GM21576 (cell line): Measurements from ENCODE around the gene FRMPD4.
A peak's percentile ranks its signal among the peaks of the same experiment; 100 is the strongest.

Experiments
- ATAC-seq: cut with Tn5 transposase; IDR thresholded peaks from one replicate; pipeline ENCODE4 v1.9.1; 2021; ENCODE audit warnings: mild to moderate bottlenecking, moderate library complexity; ENCODE audit not compliant: unreplicated experiment

Gene FRMPD4

DNA sequence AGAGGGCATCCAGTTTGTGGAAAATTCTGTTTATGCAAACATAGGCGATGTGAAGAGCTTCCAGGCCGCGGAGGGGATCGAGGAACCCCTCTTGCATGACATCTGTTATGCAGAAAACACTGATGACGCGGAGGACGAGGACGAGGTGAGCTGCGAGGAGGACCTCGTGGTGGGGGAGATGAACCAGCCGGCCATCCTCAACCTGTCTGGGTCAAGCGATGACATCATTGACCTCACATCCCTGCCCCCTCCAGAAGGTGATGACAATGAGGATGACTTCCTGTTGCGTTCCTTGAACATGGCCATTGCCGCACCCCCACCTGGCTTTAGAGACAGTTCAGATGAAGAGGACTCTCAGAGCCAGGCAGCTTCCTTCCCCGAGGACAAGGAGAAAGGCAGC is 578.3 kb downstream of the FRMPD4 start:
- no peak for ATAC-seq

DNA sequence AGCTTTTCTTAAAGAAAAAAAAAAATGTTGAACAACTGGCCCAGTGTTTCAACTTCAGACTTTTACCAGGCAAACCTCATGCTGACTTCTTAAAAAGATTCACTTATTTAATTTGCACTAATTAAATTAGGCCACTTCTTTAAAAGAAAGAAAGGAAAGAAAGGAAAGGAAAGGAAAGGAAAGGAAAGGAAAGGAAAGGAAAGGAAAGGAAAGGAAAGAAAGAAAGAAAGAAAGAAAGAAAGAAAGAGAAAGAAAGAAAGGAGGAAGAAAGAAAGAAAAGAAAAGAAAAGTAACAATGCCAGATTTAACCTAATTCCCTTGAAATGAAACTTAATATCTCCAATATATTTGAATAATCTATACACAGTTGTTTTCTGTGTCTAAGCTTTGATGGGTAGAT is 581.6 kb downstream of the FRMPD4 start:
- no peak for ATAC-seq

DNA sequence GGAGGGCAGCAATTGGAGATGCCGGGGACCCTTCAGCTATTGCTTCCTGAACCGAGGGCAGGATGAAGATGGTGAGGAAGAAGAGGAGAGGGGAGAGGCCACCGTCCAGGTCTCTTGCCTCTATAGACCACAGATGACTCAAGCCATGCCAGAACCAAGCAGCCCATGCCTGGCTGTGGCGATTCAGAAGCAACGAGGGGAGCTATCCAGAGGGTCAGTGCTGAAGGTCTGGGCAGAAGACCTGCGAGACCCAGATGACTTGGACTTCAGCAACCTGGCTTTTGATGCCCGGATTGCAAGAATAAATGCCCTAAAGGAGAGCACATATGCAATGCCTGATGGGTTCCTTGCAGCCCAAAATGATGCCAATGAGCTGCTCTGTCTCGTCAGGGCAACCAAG is 582.8 kb downstream of the FRMPD4 start:
- ATAC-seq = no peak

DNA sequence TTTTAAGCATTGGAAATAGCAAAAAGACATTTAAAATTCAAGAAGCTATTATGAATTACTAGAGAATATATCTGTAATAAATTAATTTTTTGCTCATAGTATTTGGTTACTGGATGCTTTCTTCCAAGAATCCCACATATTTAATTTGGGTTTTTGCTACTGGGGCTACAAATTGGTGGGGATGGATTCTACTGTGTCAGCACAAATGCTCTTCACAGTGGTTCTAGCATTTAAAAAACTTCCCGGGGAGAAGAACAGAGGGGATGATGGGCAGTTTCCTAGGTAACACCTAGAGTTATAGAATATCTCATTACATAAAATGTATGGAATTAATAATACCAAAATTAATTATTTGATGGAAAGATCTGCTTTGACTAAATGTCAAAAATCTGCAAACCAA is 584.0 kb downstream of the FRMPD4 start:
- no peak for ATAC-seq

DNA sequence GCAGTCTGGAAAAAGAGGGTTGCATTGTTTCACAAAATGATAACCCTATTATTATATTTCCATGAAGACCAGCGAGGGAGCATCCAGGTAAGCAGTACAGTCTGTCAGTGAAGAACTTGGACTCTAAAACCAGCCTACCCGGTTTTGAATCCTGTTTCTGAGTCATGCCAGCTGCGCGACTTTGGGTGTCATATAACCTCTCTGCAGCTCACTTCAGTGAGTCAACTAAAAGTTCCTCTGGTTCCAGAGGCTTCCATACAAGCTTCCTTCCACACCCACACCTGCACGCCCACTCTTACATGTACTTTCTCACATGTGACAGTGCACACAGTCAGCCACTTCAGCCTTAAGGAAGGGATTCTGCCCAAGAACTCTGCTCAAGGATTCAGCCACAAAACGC is 603.1 kb downstream of the FRMPD4 start:
- ATAC-seq = no peak

DNA sequence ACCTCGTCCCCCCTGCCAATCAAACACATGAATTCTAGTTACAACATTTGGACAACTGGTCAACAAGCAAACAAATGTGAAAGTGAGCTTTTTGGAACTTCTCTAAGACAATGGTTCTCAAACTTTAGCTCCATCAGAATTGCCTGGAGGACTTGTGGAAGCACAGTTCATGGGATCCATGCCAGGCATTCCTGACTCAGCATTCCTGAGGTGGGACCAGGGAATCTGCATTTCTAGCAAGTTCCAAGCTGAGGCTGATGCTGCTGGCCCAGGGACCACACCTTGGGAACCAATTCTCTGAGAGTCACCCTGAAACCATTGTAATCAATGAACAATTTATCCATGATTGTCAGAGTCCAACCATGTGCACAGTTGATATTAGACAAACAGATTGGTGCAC is 609.2 kb downstream of the FRMPD4 start:
- no peak for ATAC-seq

DNA sequence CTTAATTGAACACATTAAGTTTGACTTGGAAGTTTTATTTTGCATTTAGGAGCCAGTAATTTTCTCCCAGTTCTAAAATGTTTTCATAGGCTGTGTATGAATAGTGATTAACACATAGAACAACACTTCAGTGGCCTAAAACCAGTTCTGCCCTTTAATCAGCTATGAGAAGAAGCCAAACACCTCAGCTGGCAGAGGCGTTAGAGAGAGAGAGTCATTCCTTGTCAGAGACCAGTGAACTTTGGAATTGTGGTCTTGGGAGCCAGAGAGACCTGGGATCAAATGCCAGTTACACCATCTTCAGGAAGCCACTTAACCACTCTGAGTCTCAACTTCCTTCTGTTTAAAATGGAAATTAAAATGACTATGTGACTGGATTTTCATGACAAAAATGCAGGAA is 613.6 kb downstream of the FRMPD4 start:
- ATAC-seq = no peak

DNA sequence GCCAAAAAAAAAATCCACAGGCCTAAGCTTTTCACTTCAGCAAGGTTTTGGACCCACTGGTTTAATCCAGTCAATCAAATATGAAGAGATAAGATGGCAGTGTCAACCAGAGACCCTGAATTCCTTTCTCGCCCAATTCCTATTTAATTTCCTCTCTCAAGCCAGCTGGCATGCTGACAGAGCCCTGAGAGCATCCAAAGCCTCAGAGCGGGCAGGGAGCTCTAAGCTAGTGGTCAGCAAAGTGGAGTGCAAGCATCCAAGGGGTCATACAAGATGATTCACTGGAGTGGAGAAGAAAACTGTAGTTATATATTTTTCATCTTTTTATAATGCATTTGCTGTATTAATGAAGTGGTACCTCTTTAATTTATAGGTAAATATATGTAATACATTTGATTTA is 615.1 kb downstream of the FRMPD4 start:
- ATAC-seq = no peak

DNA sequence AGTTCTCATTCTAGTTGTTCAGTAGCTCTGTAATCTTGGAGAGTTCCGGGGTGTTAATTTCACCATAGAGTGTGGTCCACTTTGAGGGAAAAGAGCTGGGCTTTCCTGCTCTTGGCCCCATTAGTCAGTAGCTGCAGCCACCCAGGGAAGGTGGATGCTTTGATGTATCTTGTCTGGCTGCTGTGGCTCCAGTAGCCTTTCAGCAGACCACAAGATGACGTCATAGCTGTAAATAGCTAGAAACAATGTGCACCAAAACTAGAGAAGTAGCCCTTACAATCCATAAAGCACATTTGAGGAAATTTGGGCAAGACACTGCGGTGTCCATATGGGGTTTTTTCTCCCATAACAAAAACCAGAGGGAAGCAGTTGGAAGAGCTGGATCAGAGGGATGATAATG is 620.0 kb downstream of the FRMPD4 start:
- no peak for ATAC-seq

DNA sequence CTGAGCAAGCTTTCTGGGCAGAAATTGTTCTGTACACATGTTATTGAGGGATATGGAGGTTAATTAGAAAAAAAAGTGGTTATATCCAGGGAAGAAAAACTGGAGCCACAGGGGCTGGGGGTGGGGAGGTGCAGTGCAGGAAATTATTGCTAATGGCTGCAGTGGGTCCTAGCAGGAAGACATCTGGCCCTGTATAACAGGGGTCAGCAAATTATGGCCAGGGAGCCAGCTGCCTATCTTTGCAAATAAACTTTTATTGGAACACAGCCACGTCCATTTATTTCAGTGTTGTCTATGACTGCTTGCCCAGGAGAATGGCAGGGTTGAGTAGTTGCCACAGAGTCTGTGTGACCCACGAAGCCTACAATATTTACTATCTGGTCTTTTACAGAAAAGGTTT is 629.6 kb downstream of the FRMPD4 start:
- no peak for ATAC-seq

DNA sequence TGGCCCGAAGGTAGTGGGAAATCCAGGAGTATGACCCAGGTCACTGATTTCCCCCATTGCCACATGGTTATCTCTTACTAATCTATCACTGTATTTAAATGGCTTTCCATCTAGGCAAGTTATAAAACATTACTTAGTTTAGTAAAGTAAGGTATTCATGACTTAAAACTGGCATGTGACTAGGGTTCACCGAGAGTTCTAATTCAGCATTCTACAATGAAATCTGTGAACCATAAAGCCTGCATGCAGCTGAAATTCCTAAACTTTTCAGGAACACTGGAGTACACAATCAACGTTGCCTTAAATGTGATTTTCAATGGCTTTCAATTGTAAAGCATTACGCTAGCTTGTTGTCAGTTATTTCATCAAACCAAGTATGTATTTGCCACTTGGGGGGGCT is 630.2 kb downstream of the FRMPD4 start:
- ATAC-seq = no peak

DNA sequence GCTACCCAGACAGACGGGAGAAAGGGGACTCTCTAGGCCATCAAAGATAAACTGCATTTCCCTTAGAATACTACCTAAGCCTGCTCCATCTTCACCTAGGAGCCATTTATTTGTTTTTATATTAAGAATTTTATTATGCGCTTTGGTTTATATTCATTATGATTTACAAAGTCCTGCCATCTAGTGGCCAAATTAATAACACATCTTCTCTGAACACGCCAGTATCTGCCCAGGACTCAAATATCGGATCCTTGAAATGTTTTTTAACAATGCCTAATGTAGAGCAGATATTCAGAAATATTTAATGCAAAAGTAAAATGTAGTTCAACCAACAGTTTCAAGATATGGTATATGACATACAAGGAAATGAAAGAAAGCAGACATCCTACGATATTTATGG is 632.2 kb downstream of the FRMPD4 start:
- no peak for ATAC-seq

DNA sequence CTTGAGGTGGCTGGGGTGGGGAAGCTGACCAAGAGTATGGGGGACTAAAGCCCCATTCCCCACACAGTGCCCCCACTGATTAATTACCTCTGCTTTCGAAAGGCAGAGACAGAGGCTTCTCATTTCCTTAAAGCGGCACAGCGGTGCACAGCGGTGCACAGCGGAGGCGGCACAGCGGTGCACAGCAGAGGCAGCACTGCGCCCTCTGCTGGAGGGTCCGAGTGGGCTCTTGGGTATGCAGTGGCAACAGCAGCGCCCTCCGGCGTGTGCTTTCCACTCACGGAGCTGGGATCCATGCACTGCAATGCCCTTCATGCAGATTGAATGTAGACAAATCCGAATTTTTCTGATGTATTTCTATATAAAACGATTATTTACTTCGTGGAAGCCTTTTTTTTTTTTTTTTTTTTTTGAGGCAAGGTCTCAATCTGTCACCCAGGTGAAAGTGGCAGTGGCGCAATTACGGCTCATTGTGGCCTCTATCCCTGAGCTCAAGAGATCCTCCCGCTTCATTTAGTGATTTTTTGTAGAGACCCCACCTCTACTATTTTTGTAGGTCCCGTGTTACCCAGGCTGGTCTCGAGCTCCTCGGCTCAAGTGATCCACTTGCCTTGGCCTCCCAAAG is 633.3 kb downstream of the FRMPD4 start:
- peak; percentile 99 for ATAC-seq
